H9 (cell line): ENCODE data around the gene MAD1L1. TPM values are rescaled to one million over a fixed set of nuclear protein-coding genes. Genes with fewer than 3 reads are reported as not detected.

Experiments used
- DNase-seq: peaks from one replicate; pipeline ENCODE4 v3.0.0-alpha.2; 2017
- H2AFZ ChIP-seq: one replicate; pipeline ENCODE4 v1.6.1; 2013; ENCODE audit warnings: mild to moderate bottlenecking, low read length, control low read depth, moderate library complexity
- H2AK5ac ChIP-seq: 2 replicates; pipeline ENCODE4 v1.6.1; 2013; ENCODE audit warnings: low read length, control low read depth, mixed read lengths; ENCODE audit not compliant: insufficient read length
- H2BK120ac ChIP-seq: one replicate; pipeline ENCODE4 v1.6.1; 2013; ENCODE audit warnings: low read depth, mild to moderate bottlenecking, low read length, control low read depth, inconsistent platforms; ENCODE audit not compliant: poor library complexity, severe bottlenecking
- H2BK12ac ChIP-seq: 2 replicates; pipeline ENCODE4 v1.6.1; 2013; ENCODE audit warnings: low read length, control low read depth, mixed read lengths, low read depth; ENCODE audit not compliant: insufficient read length
- H2BK15ac ChIP-seq: 2 replicates; pipeline ENCODE4 v1.6.1; 2013; ENCODE audit warnings: low read depth, low read length, control low read depth
- H2BK20ac ChIP-seq: one replicate; pipeline ENCODE4 v1.6.1; 2013; ENCODE audit warnings: low read depth, mild to moderate bottlenecking, low read length, control low read depth, inconsistent platforms; ENCODE audit not compliant: poor library complexity, severe bottlenecking
- H2BK5ac ChIP-seq: 2 replicates; pipeline ENCODE4 v1.6.1; 2013; ENCODE audit warnings: low read length, control low read depth, mixed read lengths; ENCODE audit not compliant: insufficient read length
- H3K14ac ChIP-seq: 2 replicates; pipeline ENCODE4 v1.6.1; 2013; ENCODE audit warnings: low read length, control low read depth; ENCODE audit not compliant: insufficient read depth
- H3K18ac ChIP-seq: 2 replicates; pipeline ENCODE4 v1.6.1; 2013; ENCODE audit warnings: low read depth, mild to moderate bottlenecking, mixed read lengths, low read length, control low read depth; ENCODE audit not compliant: insufficient read length
- H3K23ac ChIP-seq: 2 replicates; pipeline ENCODE4 v1.6.1; 2013; ENCODE audit warnings: low read length, control low read depth, mixed read lengths, low read depth; ENCODE audit not compliant: insufficient read length
- H3K23me2 ChIP-seq: 2 replicates; pipeline ENCODE4 v1.6.1; 2013; ENCODE audit warnings: low read depth, mild to moderate bottlenecking, mixed read lengths, low read length, control low read depth; ENCODE audit not compliant: insufficient read length, poor library complexity, severe bottlenecking
- H3K27ac ChIP-seq: 2 replicates; pipeline ENCODE4 v1.5.1; 2013; ENCODE audit warnings: low read length, control low read depth, mixed read lengths, low read depth; ENCODE audit not compliant: insufficient read length
- H3K27me3 ChIP-seq: 2 replicates; pipeline ENCODE4 v1.6.1; 2013; ENCODE audit warnings: low read length, control low read depth, inconsistent platforms; ENCODE audit not compliant: insufficient read depth
- H3K4ac ChIP-seq: 2 replicates; pipeline ENCODE4 v1.6.1; 2013; ENCODE audit warnings: low read depth, mild to moderate bottlenecking, control low read depth, inconsistent platforms, low read length, moderate library complexity
- H3K4me1 ChIP-seq: 2 replicates; pipeline ENCODE4 v1.6.1; 2013; ENCODE audit warnings: low read length, control low read depth, inconsistent platforms; ENCODE audit not compliant: insufficient read depth
- H3K4me2 ChIP-seq: 2 replicates; pipeline ENCODE4 v1.6.1; 2013; ENCODE audit warnings: low read length, control low read depth, mixed read lengths; ENCODE audit not compliant: insufficient read length, insufficient read depth
- H3K56ac ChIP-seq: 2 replicates; pipeline ENCODE4 v1.6.1; 2013; ENCODE audit warnings: low read depth, mild to moderate bottlenecking, mixed read lengths, low read length, control low read depth; ENCODE audit not compliant: insufficient read length
- H3K79me1 ChIP-seq: 2 replicates; pipeline ENCODE4 v1.6.1; 2013; ENCODE audit warnings: low read depth, mild to moderate bottlenecking, moderate library complexity, low read length, control low read depth, inconsistent platforms; ENCODE audit not compliant: insufficient read depth, poor library complexity, severe bottlenecking
- H3K79me2 ChIP-seq: 2 replicates; pipeline ENCODE4 v1.6.1; 2013; ENCODE audit warnings: low read length, control low read depth, inconsistent platforms; ENCODE audit not compliant: insufficient read depth
- H3K9ac ChIP-seq: 2 replicates; pipeline ENCODE4 v1.6.1; 2013; ENCODE audit warnings: low read length, control low read depth, mixed read lengths; ENCODE audit not compliant: insufficient read length; ENCODE audit errors: extremely low read depth
- H3K9me3 ChIP-seq: one replicate; pipeline ENCODE4 v1.6.1; 2013; ENCODE audit warnings: low read depth, low read length, inconsistent platforms; ENCODE audit not compliant: control insufficient read depth
- H3T11ph ChIP-seq: one replicate; pipeline ENCODE4 v1.6.1; 2013; ENCODE audit warnings: mild to moderate bottlenecking, low read length, control low read depth, inconsistent platforms
- H4K20me1 ChIP-seq: one replicate; pipeline ENCODE4 v1.6.1; 2013; ENCODE audit not compliant: control insufficient read depth, insufficient read length, insufficient read depth
- H4K5ac ChIP-seq: 2 replicates; pipeline ENCODE4 v1.6.1; 2013; ENCODE audit warnings: low read depth, mild to moderate bottlenecking, mixed read lengths, low read length, control low read depth; ENCODE audit not compliant: insufficient read length
- H4K8ac ChIP-seq: replicated peaks from 2 replicates; pipeline ENCODE4 v1.6.1; 2013; ENCODE audit warnings: low read length, control low read depth, mixed read lengths, low read depth; ENCODE audit not compliant: insufficient read length
- H4K91ac ChIP-seq: 2 replicates; pipeline ENCODE4 v1.6.1; 2013; ENCODE audit warnings: low read depth, mild to moderate bottlenecking, moderate library complexity, mixed read lengths, low read length, control low read depth; ENCODE audit not compliant: insufficient read length
- H3K27ac Mint-ChIP-seq, 3 experiments: 2 replicates in 2 of 3; 3 replicates in 1 of 3; pipeline ENCODE4 v1.8.0; 2020 to 2021; ENCODE audit warnings: mixed read lengths in 3 of 3, mild to moderate bottlenecking in 1 of 3, moderate library complexity in 1 of 3
- H3K27me3 Mint-ChIP-seq: 2 replicates; pipeline ENCODE4 v1.8.0; 2021; ENCODE audit warnings: low read depth, mild to moderate bottlenecking, moderate library complexity, mixed read lengths
- H3K36me3 Mint-ChIP-seq, 3 experiments: 2 replicates in 2 of 3; 3 replicates in 1 of 3; pipeline ENCODE4 v1.8.0; 2020 to 2021; ENCODE audit warnings: low read depth in 3 of 3, mixed read lengths in 3 of 3; ENCODE audit not compliant: insufficient read depth in 1 of 3
- H3K4me1 Mint-ChIP-seq, 2 experiments: 2 replicates each; pipeline ENCODE4 v1.8.0; 2020; ENCODE audit warnings: mixed read lengths in 2 of 2
- H3K4me3 Mint-ChIP-seq, 2 experiments: 2 replicates in 1 of 2; 3 replicates in 1 of 2; pipeline ENCODE4 v1.8.0; 2020 to 2021; ENCODE audit warnings: mild to moderate bottlenecking in 2 of 2, mixed read lengths in 2 of 2, moderate library complexity in 1 of 2
- H3K9me3 Mint-ChIP-seq, 2 experiments: 2 replicates in 1 of 2; 3 replicates in 1 of 2; pipeline ENCODE4 v1.8.0; 2020; ENCODE audit warnings: mild to moderate bottlenecking in 2 of 2, mixed read lengths in 2 of 2, moderate library complexity in 1 of 2
- WGBS: extraction: QIAGEN DNeasy Blood & Tissue Kit; methylation state at CpG from one replicate; pipeline ENCODE4 v1.1.7; 2013; ENCODE audit warnings: missing lambda C conversion rate, low lambda C conversion rate, mixed read lengths; ENCODE audit not compliant: insufficient read length; ENCODE audit errors: extremely low coverage; 5-methylcytosine and 5-hydroxymethylcytosine counted together
- long read RNA-seq: library from polyadenylated mRNA; unstranded; transcript quantifications from one replicate; pipeline ENCODE4 v2.0.0, GENCODE V29; 2020
- total RNA-seq: library from RNA; stranded (reverse); gene quantifications from 2 replicates; pipeline ENCODE4 v1.2.1, GENCODE V29; 2021
- TF ChIP-seq, protein P1 (sequence below): fragments of 200-600 bp; sonication (generic); conservative IDR thresholded peaks from 3 replicates; pipeline ENCODE4 v1.8.0; 2021; ENCODE audit warnings: antibody characterized with exemption, mild to moderate bottlenecking

MAD1L1 gene
- 37.4 and 39.0 TPM in 2 replicates for total RNA-seq
- long read RNA-seq, transcript MAD1L1-204 (19 exons, 2,991 nt) = major isoform, 30 of 410 reads
- long read RNA-seq, transcript MAD1L1-202 (19 exons, 2,762 nt) = minor isoform, 26 of 410 reads
- long read RNA-seq, partial matches to known transcripts = 24 of 410 reads
- long read RNA-seq, other reads (novel, unspliced or antisense) = 329 of 410 reads

GRCh38 chr7:2232766-2233520 lies at the start of gene MAD1L1:
Gene MAD1L1, minus strand, starts transcription at chr7:2232945. Its CDS starts 2,812 bp downstream, at chr7:2230133.
- peak within 1 kb of the TSS; percentile 34 for H3K27ac ChIP-seq
- H4K20me1 ChIP-seq = no peaks in the 10 kb centered on the region
- TF ChIP-seq, protein P1, sequence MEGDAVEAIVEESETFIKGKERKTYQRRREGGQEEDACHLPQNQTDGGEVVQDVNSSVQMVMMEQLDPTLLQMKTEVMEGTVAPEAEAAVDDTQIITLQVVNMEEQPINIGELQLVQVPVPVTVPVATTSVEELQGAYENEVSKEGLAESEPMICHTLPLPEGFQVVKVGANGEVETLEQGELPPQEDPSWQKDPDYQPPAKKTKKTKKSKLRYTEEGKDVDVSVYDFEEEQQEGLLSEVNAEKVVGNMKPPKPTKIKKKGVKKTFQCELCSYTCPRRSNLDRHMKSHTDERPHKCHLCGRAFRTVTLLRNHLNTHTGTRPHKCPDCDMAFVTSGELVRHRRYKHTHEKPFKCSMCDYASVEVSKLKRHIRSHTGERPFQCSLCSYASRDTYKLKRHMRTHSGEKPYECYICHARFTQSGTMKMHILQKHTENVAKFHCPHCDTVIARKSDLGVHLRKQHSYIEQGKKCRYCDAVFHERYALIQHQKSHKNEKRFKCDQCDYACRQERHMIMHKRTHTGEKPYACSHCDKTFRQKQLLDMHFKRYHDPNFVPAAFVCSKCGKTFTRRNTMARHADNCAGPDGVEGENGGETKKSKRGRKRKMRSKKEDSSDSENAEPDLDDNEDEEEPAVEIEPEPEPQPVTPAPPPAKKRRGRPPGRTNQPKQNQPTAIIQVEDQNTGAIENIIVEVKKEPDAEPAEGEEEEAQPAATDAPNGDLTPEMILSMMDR = no peak
- no peak within 1 kb of the TSS for H4K91ac ChIP-seq
- H3K18ac ChIP-seq = peak within 1 kb of the TSS; percentile 67
- no peak within 1 kb of the TSS for H3K4ac ChIP-seq
- H2BK120ac ChIP-seq = no peak within 1 kb of the TSS
- Mint-ChIP-seq H3K36me3 (peaks cover 25 to 60% (median 50%) of the 10 kb centered on the region in 3 experiments), H3K4me3 (peak within 1 kb of the TSS; percentile 76 to 95), H3K27ac (peak within 1 kb of the TSS; percentile 80 to 92 (median 91)), H3K4me1 (peaks cover 12% of the 10 kb centered on the region in 2 experiments), H3K9me3 (no peaks in the 10 kb centered on the region), H3K27me3 (no peaks in the 10 kb centered on the region)
- H3K27me3 ChIP-seq = no peaks in the 10 kb centered on the region
- H3K9ac ChIP-seq = peak within 1 kb of the TSS; percentile 87
- no CpG with 5 or more reads among the region's 63 CpGs for WGBS
- no peak within 1 kb of the TSS for H2AK5ac ChIP-seq
- H3T11ph ChIP-seq = no peak within 1 kb of the TSS
- peaks cover 5% of the 10 kb centered on the region; the same call in 1 of the 2 replicates for H3K79me2 ChIP-seq
- no peak within 1 kb of the TSS for H2BK15ac ChIP-seq
- peak within 1 kb of the TSS; percentile 32 for H2AFZ ChIP-seq
- H2BK20ac ChIP-seq = no peak within 1 kb of the TSS
- H3K56ac ChIP-seq = no peak within 1 kb of the TSS
- H2BK12ac ChIP-seq = no peak within 1 kb of the TSS
- no peak within 1 kb of the TSS for H4K8ac ChIP-seq
- DNase-seq = peak; percentile 89
- peaks cover 13% of the 10 kb centered on the region for H3K23me2 ChIP-seq
- H3K9me3 ChIP-seq = no peaks in the 10 kb centered on the region
- peak within 1 kb of the TSS; percentile 87 for H3K14ac ChIP-seq
- H3K79me1 ChIP-seq = peaks cover 12% of the 10 kb centered on the region
- H3K4me1 ChIP-seq = no peaks in the 10 kb centered on the region
- H3K4me2 ChIP-seq = peak within 1 kb of the TSS; percentile 95
- H4K5ac ChIP-seq = no peak within 1 kb of the TSS
- no peak within 1 kb of the TSS for H2BK5ac ChIP-seq
- H3K23ac ChIP-seq = no peak within 1 kb of the TSS
